Liver (tissue), 9 donors: Measurements from ENCODE around the gene EML5. TPM values are rescaled to one million over a fixed set of nuclear protein-coding genes. Genes with fewer than 3 reads are reported as not detected.

Source experiments
- DNase-seq: peaks from one replicate; pipeline ENCODE4 v3.0.0-alpha.2; 2017; ENCODE audit warnings: low spot score
- H3K27ac ChIP-seq, 2 donors: one replicate each; pipeline ENCODE4 v1.7.0; 2013; ENCODE audit warnings: inconsistent platforms in 2 of 2, low read length in 2 of 2, control low read depth in 1 of 2, low read depth in 1 of 2, mild to moderate bottlenecking in 1 of 2
- H3K27me3 ChIP-seq, 4 donors: one replicate each; pipeline versions ENCODE4 v1.6.1 to v1.7.0; 2013; ENCODE audit warnings: low read length in 3 of 4, inconsistent platforms in 1 of 4, mild to moderate bottlenecking in 1 of 4, moderate library complexity in 1 of 4; ENCODE audit not compliant: control insufficient read depth in 4 of 4, insufficient read depth in 4 of 4
- H3K36me3 ChIP-seq, 4 donors: one replicate each; pipeline versions ENCODE4 v1.6.1 to v1.7.0; 2013; ENCODE audit warnings: low read length in 3 of 4, mild to moderate bottlenecking in 3 of 4, low read depth in 1 of 4, moderate library complexity in 1 of 4; ENCODE audit not compliant: control insufficient read depth in 4 of 4, insufficient read depth in 3 of 4
- H3K4me1 ChIP-seq, 4 donors: one replicate each; pipeline versions ENCODE4 v1.6.1 to v1.7.0; 2013; ENCODE audit warnings: low read length in 3 of 4, mild to moderate bottlenecking in 3 of 4, moderate library complexity in 1 of 4; ENCODE audit not compliant: control insufficient read depth in 4 of 4, insufficient read depth in 4 of 4
- H3K4me3 ChIP-seq, 3 donors: one replicate each; pipeline versions ENCODE4 v1.6.1 to v1.7.0; 2013; ENCODE audit warnings: low read length in 3 of 3, control low read depth in 1 of 3, low read depth in 1 of 3, mild to moderate bottlenecking in 1 of 3
- H3K9ac ChIP-seq, 2 donors: one replicate each; pipeline ENCODE4 v1.7.0; 2013; ENCODE audit warnings: low read length in 2 of 2, mild to moderate bottlenecking in 2 of 2, moderate library complexity in 2 of 2, control low read depth in 1 of 2, low read depth in 1 of 2
- H3K9me3 ChIP-seq, 4 donors: one replicate each; pipeline versions ENCODE4 v1.6.1 to v1.7.0; 2013; ENCODE audit warnings: low read length in 3 of 4; ENCODE audit not compliant: control insufficient read depth in 4 of 4
- ATF3 ChIP-seq: IDR thresholded peaks from 2 replicates; pipeline ENCODE4 v1.6.1; 2016; ENCODE audit warnings: antibody characterized with exemption
- CTCF ChIP-seq: fragments of 150-350 bp; IDR thresholded peaks from 2 replicates; pipeline ENCODE4 v1.5.1; 2017; ENCODE audit warnings: improper control_type of control experiment, low read depth, low read length; ENCODE audit not compliant: missing input control
- FOXA1 ChIP-seq: IDR thresholded peaks from 2 replicates; pipeline ENCODE4 v1.6.1; 2016; ENCODE audit warnings: antibody characterized with exemption
- FOXA2 ChIP-seq: IDR thresholded peaks from 2 replicates; pipeline ENCODE4 v1.6.1; 2016; ENCODE audit warnings: antibody characterized with exemption
- GABPA ChIP-seq, 2 donors: IDR thresholded peaks in 1 of 2; conservative IDR thresholded peaks in 1 of 2; 2 replicates each; pipeline ENCODE4 v1.6.1; 2016; ENCODE audit warnings: antibody characterized with exemption in 2 of 2, mild to moderate bottlenecking in 1 of 2, moderate library complexity in 1 of 2
- HNF4G ChIP-seq: IDR thresholded peaks from 2 replicates; pipeline ENCODE4 v1.6.1; 2016; ENCODE audit warnings: antibody characterized with exemption
- JUND ChIP-seq, 2 donors: IDR thresholded peaks; 2 replicates each; pipeline ENCODE4 v1.6.1; 2016; ENCODE audit warnings: antibody characterized with exemption in 2 of 2
- MAX ChIP-seq: IDR thresholded peaks from 2 replicates; pipeline ENCODE4 v1.6.1; 2016; ENCODE audit warnings: antibody characterized with exemption
- NR2F2 ChIP-seq: IDR thresholded peaks from 2 replicates; pipeline ENCODE4 v1.6.1; 2016; ENCODE audit warnings: antibody characterized with exemption
- RAD21 ChIP-seq, 2 donors: IDR thresholded peaks; 2 replicates each; pipeline ENCODE4 v1.6.1; 2016; ENCODE audit warnings: antibody characterized with exemption in 2 of 2, mild to moderate bottlenecking in 2 of 2
- REST ChIP-seq: IDR thresholded peaks from 2 replicates; pipeline ENCODE4 v1.6.1; 2016; ENCODE audit warnings: antibody characterized with exemption, mild to moderate bottlenecking
- RXRA ChIP-seq, 2 donors: IDR thresholded peaks; 2 replicates each; pipeline ENCODE4 v1.6.1; 2017 to 2018; ENCODE audit warnings: antibody characterized with exemption in 2 of 2, mild to moderate bottlenecking in 1 of 2
- SP1 ChIP-seq: IDR thresholded peaks from 2 replicates; pipeline ENCODE4 v1.6.1; 2018; ENCODE audit warnings: antibody characterized with exemption, mild to moderate bottlenecking
- TAF1 ChIP-seq: conservative IDR thresholded peaks from 2 replicates; pipeline ENCODE4 v1.6.1; 2016; ENCODE audit warnings: antibody characterized with exemption, mild to moderate bottlenecking
- YY1 ChIP-seq: IDR thresholded peaks from 2 replicates; pipeline ENCODE4 v1.6.1; 2016; ENCODE audit warnings: antibody characterized with exemption, mild to moderate bottlenecking
- ZBTB33 ChIP-seq: IDR thresholded peaks from 2 replicates; pipeline ENCODE4 v1.6.1; 2016; ENCODE audit warnings: antibody characterized with exemption
- polyA plus RNA-seq, 2 donors: library from polyadenylated mRNA; stranded (reverse) in 1 of 2; unstranded in 1 of 2; fragments of 200-250 nt in 1 of 2; fragments of >200 nt in 1 of 2; fragmentation: Nextera tagmentation in 1 of 2; extraction: Ambion mirVana in 1 of 2; gene quantifications; one replicate each; pipeline versions ENCODE4 v1.2.1 to v1.2.3, GENCODE V29; 2013 to 2015
- total RNA-seq, 2 donors: library from RNA; depleted of rRNA; stranded (reverse); fragments of >200 nt; gene quantifications; one replicate each; pipeline ENCODE4 v1.2.3, GENCODE V29; 2014
- donor health status: healthy.
- donor health status: healthy.
- donor health status: healthy.
- donor health status: healthy.
- donor health status: healthy.

The EML5 gene
- total and polyA plus RNA-seq, 4 donors: 0.09 to 3.8 (median 0.55) TPM

- TF ChIP-seq ATF3 (no peak), HNF4G (no peak), RXRA (IDR thresholded peaks at IDR 0.05) (peak in 1 of 2 donors; percentile 13), FOXA1 (no peak), JUND (IDR thresholded peaks at IDR 0.05) (peak in 1 of 2 donors; percentile 54)
- Histone ChIP-seq H3K27ac (peak overlapping the region in 1 of 2 donors; percentile 22), H3K9me3 (no peaks in the 10 kb centered on the region), H3K9ac (no peak overlapping the region), H3K36me3 (no peaks in the 10 kb centered on the region), H3K27me3 (no peaks in the 10 kb centered on the region), H3K4me3 (no peak overlapping the region), H3K4me1 (peaks cover 2 to 16% (median 13%) of the 10 kb centered on the region in 4 donors)
- DNase-seq: no peak
Measured at GRCh38 chr14:88834883-88835431, 42.2 kb upstream of the EML5 start.

GRCh38 chr14:88831284-88831683 lies 38.5 kb upstream of the EML5 start:
- Histone ChIP-seq H3K9ac (no peak overlapping the region), H3K27ac (no peak overlapping the region), H3K27me3 (no peaks in the 10 kb centered on the region), H3K9me3 (no peaks in the 10 kb centered on the region), H3K4me3 (no peak overlapping the region), H3K4me1 (peaks cover 4 to 30% (median 24%) of the 10 kb centered on the region in 4 donors), H3K36me3 (no peaks in the 10 kb centered on the region)
- DNase-seq: no peak
- TF ChIP-seq ZBTB33: no peak
- TF ChIP-seq MAX: no peak
- no peak for TF ChIP-seq ATF3
- no peak for TF ChIP-seq REST
- no peak for TF ChIP-seq TAF1
- no peak for TF ChIP-seq FOXA2
- no peak for TF ChIP-seq CTCF
- TF ChIP-seq FOXA1: no peak
- no peak for TF ChIP-seq SP1
- no peak for TF ChIP-seq GABPA (IDR thresholded peaks at IDR 0.05 in 1 of 2, conservative IDR thresholded peaks at IDR 0.05 in 1 of 2)
- TF ChIP-seq YY1: no peak
- TF ChIP-seq RAD21 (IDR thresholded peaks at IDR 0.05): no peak
- no peak for TF ChIP-seq NR2F2
